ENCODE results near the gene CAPN12.

GRCh38 chr19:38700902-38701454 is 43.3 kb downstream of the CAPN12 start:
- TF ChIP-seq CTCF (IDR thresholded peaks at IDR 0.05) = no peak
- TF ChIP-seq POLR2A (IDR thresholded peaks at IDR 0.05; ENCODE audit: low read depth) = no peak
- no peak for TF ChIP-seq POLR2AphosphoS5 (IDR thresholded peaks at IDR 0.05)
- no peak for TF ChIP-seq EP300 (IDR thresholded peaks at IDR 0.05)

Measured in esophagus muscularis mucosa (tissue), 4 donors.